B cell (primary cell): ENCODE measurements around the gene LILRB1. TPM values are rescaled to one million over a fixed set of nuclear protein-coding genes. Genes with fewer than 3 reads are reported as not detected.

ENCODE experiments used
- ATAC-seq: fragments of 200-7000 bp; cut with Tn5 transposase; one replicate; pipeline ENCODE4 v1.10.0; 2021; ENCODE audit warnings: low read depth, mild to moderate bottlenecking, moderate number of reproducible peaks, moderate library complexity
- CTCF ChIA-PET: fragments of 350-600 bp; sonication (Branson Sonifier 250); formaldehyde crosslinking; loops from one replicate; lab custom pipeline; 2021; ENCODE audit warnings: antibody characterized with exemption, inconsistent platforms; lab: Charles Lee
- POLR2A ChIA-PET: fragments of 350-600 bp; sonication (Branson Sonifier 250); formaldehyde crosslinking; loops from one replicate; lab custom pipeline; 2021; ENCODE audit warnings: antibody characterized with exemption; lab: Charles Lee
- DNase-seq: peaks from one replicate; pipeline ENCODE4 v3.0.0; 2013
- H2AFZ ChIP-seq: 2 replicates; pipeline ENCODE4 v1.6.1; 2012; ENCODE audit warnings: mild to moderate bottlenecking, low read depth, low read length; ENCODE audit not compliant: insufficient read depth, poor library complexity, severe bottlenecking
- H3K27ac ChIP-seq, 2 donors: 1 replicate in 1 of 2; 2 replicates in 1 of 2; pipeline ENCODE4 v1.5.1; 2012 to 2013; ENCODE audit warnings: low read length in 2 of 2, mild to moderate bottlenecking in 2 of 2, moderate library complexity in 1 of 2
- H3K27me3 ChIP-seq, 4 experiments: fragments of 200-600 bp in 1 of 4; sonication (generic) in 1 of 4; replicated peaks in 1 of 4; 1 replicate in 2 of 4; 2 replicates in 2 of 4; pipeline versions ENCODE4 v1.6.1 to v1.7.0; 2013 to 2016; ENCODE audit warnings: low read length in 3 of 4, mild to moderate bottlenecking in 2 of 4, mixed read lengths in 1 of 4, moderate library complexity in 1 of 4; ENCODE audit not compliant: insufficient read depth in 4 of 4, control insufficient read depth in 3 of 4; ENCODE audit errors: control extremely low read depth in 1 of 4
- H3K36me3 ChIP-seq, 2 experiments: replicated peaks in 1 of 2; 1 replicate in 1 of 2; 2 replicates in 1 of 2; pipeline versions ENCODE4 v1.6.1 to v1.7.1; 2013; ENCODE audit warnings: low read length in 1 of 2; ENCODE audit not compliant: insufficient read depth in 2 of 2, control insufficient read depth in 1 of 2; ENCODE audit errors: control extremely low read depth in 1 of 2, extremely low read depth in 1 of 2
- H3K4me1 ChIP-seq, 2 donors: fragments of 200-600 bp in 1 of 2; sonication (generic) in 1 of 2; 1 replicate in 1 of 2; 2 replicates in 1 of 2; pipeline versions ENCODE4 v1.5.1 to v1.6.1; 2013 to 2017; ENCODE audit warnings: low read length in 2 of 2; ENCODE audit not compliant: control insufficient read depth in 2 of 2, insufficient read depth in 2 of 2
- H3K4me2 ChIP-seq: replicated peaks from 2 replicates; pipeline ENCODE3; 2012; ENCODE audit warnings: mild to moderate bottlenecking, low read depth, low read length; ENCODE audit not compliant: poor library complexity, severe bottlenecking
- H3K4me3 ChIP-seq, 5 experiments: fragments of 200-600 bp in 1 of 5; sonication (generic) in 1 of 5; 1 replicate in 3 of 5; 2 replicates in 2 of 5; pipeline versions ENCODE4 v1.5.1 to v1.7.0; 2011 to 2016; ENCODE audit warnings: low read length in 4 of 5, mild to moderate bottlenecking in 4 of 5, low read depth in 2 of 5, control low read depth in 1 of 5, moderate library complexity in 1 of 5; ENCODE audit not compliant: insufficient read depth in 1 of 5; ENCODE audit errors: control extremely low read depth in 1 of 5, extremely low read depth in 1 of 5
- H3K79me2 ChIP-seq: fragments of 200-600 bp; sonication (generic); one replicate; pipeline ENCODE4 v1.6.0; 2016; ENCODE audit warnings: low read length; ENCODE audit not compliant: control insufficient read depth, insufficient read depth
- H3K9ac ChIP-seq: fragments of 200-600 bp; sonication (generic); 2 replicates; pipeline ENCODE4 v1.6.1; 2017; ENCODE audit warnings: mild to moderate bottlenecking, low read length, moderate library complexity
- H3K9me3 ChIP-seq, 3 donors: one replicate each; pipeline versions ENCODE4 v1.6.1 to v1.7.1; 2013; ENCODE audit warnings: low read length in 2 of 3; ENCODE audit not compliant: control insufficient read depth in 2 of 3, insufficient read depth in 1 of 3; ENCODE audit errors: control extremely low read depth in 1 of 3
- H4K20me1 ChIP-seq: 2 replicates; pipeline ENCODE4 v1.6.0; 2012; ENCODE audit warnings: mild to moderate bottlenecking, low read length; ENCODE audit not compliant: insufficient read depth, control insufficient read depth, poor library complexity, severe bottlenecking
- H3K27ac Mint-ChIP-seq: one replicate; pipeline ENCODE4 v1.8.0; 2021; ENCODE audit warnings: mixed read lengths
- H3K27me3 Mint-ChIP-seq: one replicate; pipeline ENCODE4 v1.8.0; 2021; ENCODE audit warnings: mixed read lengths
- H3K4me1 Mint-ChIP-seq: one replicate; pipeline ENCODE4 v1.8.0; 2021; ENCODE audit warnings: mixed read lengths
- H3K4me3 Mint-ChIP-seq: one replicate; pipeline ENCODE4 v1.8.0; 2021; ENCODE audit warnings: mixed read lengths
- H3K9me3 Mint-ChIP-seq: one replicate; pipeline ENCODE4 v1.8.0; 2022; ENCODE audit warnings: mixed read lengths; ENCODE audit not compliant: insufficient read depth
- CTCF ChIP-seq: fragments of 200-600 bp; IDR thresholded peaks from one replicate; pipeline ENCODE4 v1.8.0; 2022; ENCODE audit warnings: antibody characterized with exemption, mild to moderate bottlenecking
- EZH2 ChIP-seq: IDR thresholded peaks from 2 replicates; pipeline ENCODE4 v1.6.1; 2012; ENCODE audit warnings: borderline replicate concordance, low read depth, mild to moderate bottlenecking, moderate library complexity, low read length; ENCODE audit not compliant: insufficient read depth, poor library complexity, severe bottlenecking
- WGBS: methylation state at CpG from one replicate; pipeline ENCODE4 v1.1.5; 2013; ENCODE audit warnings: missing lambda C conversion rate; ENCODE audit not compliant: insufficient coverage; 5-methylcytosine and 5-hydroxymethylcytosine counted together
- intact Hi-C: fragments of 100-400 bp; cut with micrococcal nuclease; formaldehyde crosslinking; loops from one replicate; pipeline ENCODE4 v1.10.0; 2022
- polyA plus RNA-seq: library from polyadenylated mRNA; depleted of rRNA; stranded (reverse); fragments of >200 nt; gene quantifications from 2 replicates; pipeline ENCODE4 v1.2.3, GENCODE V29; 2012
- total RNA-seq, 2 donors: library from RNA; stranded (reverse); fragments of 120-200 nt in 1 of 2; gene quantifications; 1 replicate in 1 of 2; 2 replicates in 1 of 2; pipeline versions ENCODE4 v1.2.3 to v1.2.4, GENCODE V29; 2013 to 2022

The LILRB1 gene
- total and polyA plus RNA-seq, 2 donors (not counting 1 experiment from before 2014, with no cell fraction given) = 138 to 170 TPM

GRCh38 chr19:54614726-54615125 lies 15.6 kb upstream of the LILRB1 start:
- TF ChIP-seq EZH2 = no peak
- TF ChIP-seq CTCF = no peak
- no peaks in the 10 kb centered on the region for H3K27me3 Mint-ChIP-seq
- Histone ChIP-seq H3K4me3 (no peak overlapping the region), H2AFZ (no peak overlapping the region), H3K9ac (no peak overlapping the region), H3K9me3 (no peaks in the 10 kb centered on the region), H4K20me1 (no peaks in the 10 kb centered on the region), H3K27ac (no peak overlapping the region), H3K79me2 (peaks cover 39% of the 10 kb centered on the region), H3K4me1 (peaks cover 44 to 46% of the 10 kb centered on the region in 2 donors), H3K27me3 (no peaks in the 10 kb centered on the region), H3K36me3 (no peaks in the 10 kb centered on the region), H3K4me2 (peak overlapping the region; percentile 79)
- ATAC-seq = no peak
- no peak overlapping the region for H3K4me3 Mint-ChIP-seq
- no peaks in the 10 kb centered on the region for H3K9me3 Mint-ChIP-seq
- intact Hi-C loops = loop anchor here (5.0 to 10.0 kb wide), 2 partner anchors 38 to 50 kb away; no protein-coding TSS in a partner anchor
- POLR2A ChIA-PET = no interaction called here
- H3K4me1 Mint-ChIP-seq = peaks cover 74% of the 10 kb centered on the region
- no CpG with 5 or more reads among the region's 1 CpG for WGBS
- peak overlapping the region; percentile 54 for H3K27ac Mint-ChIP-seq
- DNase-seq = no peak
- CTCF ChIA-PET = interaction anchor here (0.5 to 2.7 kb wide), 3 partner anchors 38 to 148 kb away, joined by 3 to 9 read pairs (median 4); no protein-coding TSS in a partner anchor

- intact Hi-C loops = loop anchor here (2.0 to 10.0 kb wide), 3 partner anchors 15 to 51 kb away; partner anchors contain the start of gene LILRB1
- Mint-ChIP-seq H3K27ac (peak overlapping the region; percentile 94), H3K9me3 (no peaks in the 10 kb centered on the region), H3K27me3 (no peaks in the 10 kb centered on the region), H3K4me1 (peaks cover 81% of the 10 kb centered on the region), H3K4me3 (peak overlapping the region; percentile 93)
- WGBS = 17% methylated on average over 3 of the region's 3 CpGs
- TF ChIP-seq EZH2 = no peak
- TF ChIP-seq CTCF = no peak
- Histone ChIP-seq H3K4me1 (peaks cover 55 to 56% of the 10 kb centered on the region in 2 donors), H3K36me3 (no peaks in the 10 kb centered on the region), H3K4me3 (peak overlapping the region in 4 of 5 experiments; percentile 52 to 83 (median 66)), H3K27ac (peak overlapping the region; percentile 86 to 87), H2AFZ (peak overlapping the region; percentile 11), H3K9me3 (no peaks in the 10 kb centered on the region), H3K9ac (peak overlapping the region; percentile 84), H3K79me2 (peaks cover 52% of the 10 kb centered on the region), H3K27me3 (no peaks in the 10 kb centered on the region), H4K20me1 (no peaks in the 10 kb centered on the region), H3K4me2 (peak overlapping the region; percentile 79)
- ATAC-seq (peak; percentile 46), DNase-seq (peak; percentile 62)
- ChIA-PET CTCF (interaction anchor here (0.6 to 2.7 kb wide), 6 partner anchors 21 to 135 kb away, joined by 3 to 9 read pairs (median 4); no protein-coding TSS in a partner anchor), POLR2A (interaction anchor here (0.6 to 1.5 kb wide), 3 partner anchors 15 to 443 kb away, joined by 4 to 8 read pairs (median 4); partner anchors contain the start of genes LILRB1 and TMC4)
Measured at GRCh38 chr19:54616057-54616456, 14.2 kb upstream of the LILRB1 start.
